Upper lobe of left lung (tissue), 6 donors: ENCODE data around the gene C16orf95. TPM values are rescaled to one million over a fixed set of nuclear protein-coding genes. Genes with fewer than 3 reads are reported as not detected.

Experiments
- ATAC-seq, 2 donors: fragments of 200-7000 bp; cut with Tn5 transposase; one replicate each; pipeline ENCODE4 v1.9.1; 2022; ENCODE audit warnings: mild to moderate bottlenecking in 2 of 2, moderate library complexity in 2 of 2; ENCODE audit not compliant: low FRiP score in 2 of 2
- DNase-seq, 2 donors: peaks; one replicate each; pipeline ENCODE4 v3.0.0-alpha.2; 2019 to 2020
- H3K27ac ChIP-seq, 4 donors: fragments of 200-600 bp; sonication (generic); one replicate each; pipeline ENCODE4 v1.5.1; 2016 to 2019
- H3K27me3 ChIP-seq, 4 donors: fragments of 200-600 bp; sonication (generic); one replicate each; pipeline ENCODE4 v1.5.1; 2017 to 2019
- H3K36me3 ChIP-seq, 4 donors: fragments of 200-600 bp; sonication (generic); one replicate each; pipeline ENCODE4 v1.5.1; 2016 to 2019
- H3K4me1 ChIP-seq, 4 donors: fragments of 200-600 bp; sonication (generic); one replicate each; pipeline ENCODE4 v1.5.1; 2018 to 2019
- H3K4me3 ChIP-seq, 4 donors: fragments of 200-600 bp; sonication (generic); one replicate each; pipeline ENCODE4 v1.5.1; 2017 to 2019; ENCODE audit warnings: mild to moderate bottlenecking in 2 of 4, moderate library complexity in 1 of 4
- H3K9me3 ChIP-seq, 4 donors: fragments of 200-600 bp; sonication (generic); one replicate each; pipeline ENCODE4 v1.5.1; 2018 to 2019
- CTCF ChIP-seq, 6 experiments: fragments of 450-650 bp in 4 of 6; fragments of 200-600 bp in 2 of 6; sonication (generic) in 2 of 6; IDR thresholded peaks; one replicate each; pipeline ENCODE4 v1.5.1; 2016 to 2019; ENCODE audit warnings: antibody characterized with exemption in 6 of 6
- EP300 ChIP-seq, 4 donors: sonication (generic); formaldehyde crosslinking; IDR thresholded peaks; one replicate each; pipeline ENCODE4 v1.5.1; 2017; ENCODE audit warnings: antibody characterized with exemption in 4 of 4, control low read depth in 2 of 4
- POLR2A ChIP-seq, 4 donors: fragments of 450-650 bp; IDR thresholded peaks; one replicate each; pipeline ENCODE4 v1.5.1; 2016 to 2017; ENCODE audit warnings: antibody characterized with exemption in 4 of 4, mild to moderate bottlenecking in 2 of 4
- POLR2AphosphoS5 ChIP-seq, 2 donors: sonication (generic); formaldehyde crosslinking; IDR thresholded peaks; one replicate each; pipeline ENCODE4 v1.5.1; 2017; ENCODE audit warnings: antibody characterized with exemption in 2 of 2
- WGBS, 2 donors: methylation state at CpG; one replicate each; pipeline ENCODE4 v1.1.5; 2017 to 2018; 5-methylcytosine and 5-hydroxymethylcytosine counted together
- total RNA-seq, 6 donors: library from RNA; depleted of rRNA in 4 of 6; stranded (reverse); fragments of >200 nt in 4 of 6; gene quantifications; one replicate each; pipeline versions ENCODE4 v1.1.0 to v1.2.1, GENCODE V29; 2016 to 2021
- donor health status: DM: no; HTN: no; CAD: no; lungs with moderate emphysema.
- donor health status: DM: no; HTN: yes; CAD: no; lungs with severe emphysema.

The C16orf95 gene
- total RNA-seq, 6 donors from 2014 or later, result 1.8 to 9.4 (median 3.4) TPM

GRCh38 chr16:87335625-87336433 lies 18.6 kb upstream of the C16orf95 start:
- 80 to 87% methylated on average over 15 to 18 of the region's 19 CpGs for WGBS, 2 donors

GRCh38 chr16:87334651-87335624 lies 17.7 kb upstream of the C16orf95 start:
- H3K36me3 ChIP-seq, result peaks cover 2 to 81% (median 61%) of the 10 kb centered on the region in 4 donors
- peak in 1 of 2 donors; percentile 70 for DNase-seq

More at GRCh38 chr16:87335625-87336433, 18.6 kb upstream of the C16orf95 start:
- DNase-seq (peak in 1 of 2 donors; percentile 20), ATAC-seq (peak in 1 of 2 donors; percentile 2)
- no peak overlapping the region for H3K4me3 ChIP-seq
- peaks cover 2 to 78% (median 53%) of the 10 kb centered on the region in 4 donors for H3K36me3 ChIP-seq
- H3K27ac ChIP-seq, result no peak overlapping the region
- no peaks in the 10 kb centered on the region for H3K4me1 ChIP-seq
- TF ChIP-seq CTCF (IDR thresholded peaks at IDR 0.05) (no peak), POLR2AphosphoS5 (IDR thresholded peaks at IDR 0.05) (no peak), POLR2A (IDR thresholded peaks at IDR 0.05) (no peak), EP300 (IDR thresholded peaks at IDR 0.05) (no peak)
- H3K27me3 ChIP-seq, result no peaks in the 10 kb centered on the region
- no peaks in the 10 kb centered on the region for H3K9me3 ChIP-seq

GRCh38 chr16:87333581-87334331 lies 16.6 kb upstream of the C16orf95 start:
- peaks cover 2 to 81% (median 63%) of the 10 kb centered on the region in 4 donors for H3K36me3 ChIP-seq
- H3K4me3 ChIP-seq, result no peak overlapping the region
- TF ChIP-seq CTCF (IDR thresholded peaks at IDR 0.05) (no peak), POLR2AphosphoS5 (IDR thresholded peaks at IDR 0.05) (no peak), EP300 (IDR thresholded peaks at IDR 0.05) (no peak), POLR2A (IDR thresholded peaks at IDR 0.05) (no peak)
- no peak overlapping the region for H3K27ac ChIP-seq
- DNase-seq, result peak in 1 of 2 donors; percentile 74
- no peaks in the 10 kb centered on the region for H3K27me3 ChIP-seq
- no peak for ATAC-seq
- WGBS, 2 donors, result 97 to 99% methylated on average over 23 to 38 of the region's 41 CpGs
- no peaks in the 10 kb centered on the region for H3K4me1 ChIP-seq
- H3K9me3 ChIP-seq, result no peaks in the 10 kb centered on the region

More at GRCh38 chr16:87334651-87335624, 17.7 kb upstream of the C16orf95 start:
- no peaks in the 10 kb centered on the region for H3K27me3 ChIP-seq
- no peaks in the 10 kb centered on the region for H3K4me1 ChIP-seq
- H3K27ac ChIP-seq, result no peak overlapping the region
- H3K4me3 ChIP-seq, result no peak overlapping the region
- no peak for ATAC-seq
- TF ChIP-seq POLR2AphosphoS5 (IDR thresholded peaks at IDR 0.05), result no peak
- no peak for TF ChIP-seq CTCF (IDR thresholded peaks at IDR 0.05)
- no peak for TF ChIP-seq EP300 (IDR thresholded peaks at IDR 0.05)
- no peaks in the 10 kb centered on the region for H3K9me3 ChIP-seq
- 93 to 98% methylated on average over 10 to 29 of the region's 29 CpGs for WGBS, 2 donors

GRCh38 chr16:87333101-87333500 lies 15.9 kb upstream of the C16orf95 start:
- H3K36me3 ChIP-seq, result peaks cover 2 to 83% (median 64%) of the 10 kb centered on the region in 4 donors
- no peak overlapping the region for H3K27ac ChIP-seq
- no peak overlapping the region for H3K4me3 ChIP-seq
- H3K9me3 ChIP-seq, result no peaks in the 10 kb centered on the region
- no peaks in the 10 kb centered on the region for H3K27me3 ChIP-seq
- DNase-seq, result peak in 1 of 2 donors; percentile 73
- no peak for TF ChIP-seq POLR2AphosphoS5 (IDR thresholded peaks at IDR 0.05)
- TF ChIP-seq EP300 (IDR thresholded peaks at IDR 0.05), result no peak
- no peak for TF ChIP-seq POLR2A (IDR thresholded peaks at IDR 0.05)
- TF ChIP-seq CTCF (IDR thresholded peaks at IDR 0.05), result no peak
- 86 to 95% methylated on average over 13 to 15 of the region's 15 CpGs for whole genome bisulfite sequencing, 2 donors
- ATAC-seq, result no peak
- H3K4me1 ChIP-seq, result no peaks in the 10 kb centered on the region
